Stimulated activated CD8-positive, alpha-beta memory T cell treated with anti-CD3 and anti-CD28 coated beads, Interleukin-12 subunit alpha, Interleukin-12 subunit beta, amount 100 ng/mL, for 1 hour (primary cell): ENCODE results near the gene MTREX.
"Not testable (repeated sequence)": the region's sequence is repeated elsewhere in the genome, so short reads cannot be mapped to it uniquely, and the experiment has no call there.

ENCODE experiments used
- DNase-seq: peaks from one replicate; pipeline ENCODE4 v3.0.0-alpha.2; 2020; ENCODE audit warnings: low read depth

MTREX gene

DNA sequence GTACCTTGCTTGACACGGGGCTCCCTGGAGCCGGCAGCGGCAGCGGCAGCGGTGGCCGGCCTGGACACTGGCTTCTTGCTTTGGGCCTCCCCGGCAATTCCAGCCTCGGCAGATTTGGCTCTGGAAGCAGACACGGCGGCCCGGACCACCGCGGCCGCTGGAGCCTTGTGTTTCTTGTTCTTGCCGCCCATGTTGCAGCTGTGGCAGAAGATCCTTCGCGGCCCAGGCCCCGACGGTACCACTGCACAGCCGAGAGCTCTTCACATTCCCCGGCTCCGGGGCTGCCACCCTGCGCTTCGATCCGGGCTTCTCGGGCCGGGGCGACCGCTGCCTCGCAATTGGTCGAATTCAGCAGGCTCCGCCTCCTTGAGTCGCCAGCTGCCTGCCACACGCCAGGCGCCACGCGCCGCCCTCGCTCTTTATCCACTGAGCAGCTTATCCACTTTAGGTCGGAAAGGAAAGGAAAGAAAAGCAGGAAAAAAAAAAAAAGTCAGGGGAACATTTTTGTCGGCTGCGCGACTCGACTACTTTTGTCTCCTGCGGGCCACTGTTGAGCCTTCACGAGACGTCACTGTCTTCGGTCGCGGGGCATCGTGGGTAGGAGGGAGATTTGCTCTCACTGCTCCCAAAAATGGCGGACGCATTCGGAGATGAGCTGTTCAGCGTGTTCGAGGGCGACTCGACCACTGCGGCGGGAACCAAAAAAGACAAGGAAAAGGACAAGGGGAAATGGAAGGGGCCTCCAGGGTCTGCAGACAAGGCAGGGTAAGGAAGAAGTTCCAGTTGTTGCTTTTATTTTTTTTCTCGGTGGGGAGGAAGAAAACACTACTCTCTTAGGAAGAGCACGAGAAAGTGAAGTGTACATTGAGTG, at the start of gene MTREX, which contains the start of gene DHX29:
MTREX (plus strand) TSS at position 607 of the 871 bp plus-strand sequence; CDS start at position 632, 25 bp downstream.
DHX29 (minus strand) TSS at position 312 of the 871 bp plus-strand sequence; CDS start at position 191, 121 bp downstream.
- peak; percentile 78 for DNase-seq

DNA sequence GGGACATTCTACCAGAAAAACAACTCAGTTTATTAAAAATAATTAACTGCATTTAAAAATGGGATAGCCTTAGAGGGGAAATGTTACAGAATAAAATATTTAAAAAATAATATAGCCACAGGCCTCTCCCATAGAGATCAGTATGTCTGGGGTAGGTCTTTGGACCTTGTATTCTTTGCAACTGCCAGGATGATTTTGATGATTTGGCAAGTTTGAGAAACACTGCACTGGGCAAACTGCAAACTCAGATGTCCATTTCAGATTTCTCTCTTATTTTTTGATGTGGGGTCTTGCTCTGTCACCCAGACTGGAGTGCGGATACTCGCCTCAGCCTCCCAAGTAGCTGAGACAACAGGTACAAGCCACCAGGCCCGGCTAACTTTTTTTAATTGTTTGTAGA, 49.5 kb upstream of the MTREX start:
- DNase-seq, result no peak

GRCh38 chr5:55276771-55277170, 31.0 kb upstream of the MTREX start:
- DNase-seq, result no peak

- DNase-seq, result no peak
These were observed 29.0 kb upstream of the MTREX start for GRCh38 chr5:55278778-55279177.

GRCh38 chr5:55286411-55286933, 21.3 kb upstream of the MTREX start:
- no peak for DNase-seq

- DNase-seq, result no peak
These were observed 18.0 kb upstream of the MTREX start for GRCh38 chr5:55289808-55290207.

DNA sequence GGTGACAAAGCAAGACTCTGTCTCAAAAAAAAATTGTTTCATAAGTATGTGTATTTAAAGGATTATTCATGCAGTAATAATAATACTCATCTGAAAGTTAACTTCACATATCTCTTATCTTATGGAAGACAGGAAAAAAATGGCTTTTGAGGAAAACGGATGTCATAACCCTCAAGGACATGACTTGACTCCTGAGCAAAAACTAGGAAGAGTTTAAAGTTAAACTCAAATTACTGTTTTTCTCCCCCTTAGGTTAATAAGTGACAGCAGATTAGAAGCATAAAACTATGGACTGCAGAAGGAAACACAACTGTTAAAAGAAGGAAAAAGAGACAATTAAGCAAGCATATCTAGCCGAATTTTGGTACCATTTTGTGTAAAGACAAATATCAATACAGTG, 16.8 kb upstream of the MTREX start:
- no peak for DNase-seq

GRCh38 chr5:55294935-55295334, 12.9 kb upstream of the MTREX start:
- no peak for DNase-seq

DNA sequence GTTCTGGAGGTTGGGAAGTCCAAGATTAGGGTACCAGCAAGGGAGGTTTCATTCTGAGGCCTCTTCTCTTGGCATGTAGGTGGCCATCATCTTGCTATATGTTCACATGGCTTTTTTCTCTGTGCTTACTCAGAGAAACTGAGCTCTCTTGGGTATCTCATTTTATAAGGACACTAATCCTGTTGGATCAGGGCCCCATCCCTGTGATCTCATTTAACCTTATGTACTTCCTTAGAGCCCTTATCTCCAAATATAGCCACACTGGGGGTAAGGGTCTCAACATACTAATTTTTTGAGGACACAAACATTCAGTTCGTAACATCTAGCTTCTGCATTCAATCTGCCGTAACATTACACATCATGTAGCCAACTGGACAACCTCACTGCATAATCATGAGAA, 6.9 kb upstream of the MTREX start:
- no peak for DNase-seq

GRCh38 chr5:55303238-55303690, 4.5 kb upstream of the MTREX start:
- DNase-seq, result no peak

DNA sequence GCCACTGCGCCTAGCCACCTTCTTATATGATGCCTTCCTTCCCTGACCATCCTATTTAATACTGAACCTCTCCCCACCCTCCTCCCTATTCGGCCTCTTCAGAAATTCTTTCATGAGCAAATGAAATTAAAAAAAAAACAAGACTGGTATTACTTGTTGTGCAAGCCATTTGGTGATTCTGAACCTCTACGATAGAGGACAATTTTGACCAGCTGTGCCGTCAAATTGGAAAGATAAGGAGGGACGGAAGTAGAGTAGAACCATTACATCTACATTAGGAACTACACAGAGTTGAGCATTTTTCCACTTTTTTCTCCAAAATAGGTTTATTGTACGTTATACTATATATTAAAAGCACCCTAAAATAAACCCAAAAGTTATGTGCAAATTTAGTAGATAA, 3.2 kb upstream of the MTREX start:
- DNase-seq, result no peak

DNA sequence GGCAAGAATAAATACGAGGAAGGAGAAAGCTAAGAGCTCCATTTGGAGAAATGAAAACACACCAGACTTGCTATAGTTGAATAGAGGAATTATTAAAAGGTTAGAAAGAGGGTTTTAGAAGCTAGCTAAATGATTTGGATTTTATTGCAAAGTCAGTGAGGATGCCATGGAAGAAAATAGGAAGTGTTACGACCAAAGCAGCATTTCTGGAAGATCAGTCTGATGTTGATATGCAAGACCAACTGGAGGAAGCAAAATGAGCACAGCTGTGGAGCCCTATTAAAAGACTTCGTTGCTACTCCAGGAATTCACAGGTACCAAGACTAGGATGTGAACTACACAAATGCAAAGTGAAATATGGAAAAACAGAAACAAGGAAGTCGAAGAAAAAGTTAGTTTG, 2.4 kb upstream of the MTREX start:
- DNase-seq, result no peak

GRCh38 chr5:55306641-55307382, 977 bp upstream of the MTREX start:
- DNase-seq, result no peak

GRCh38 chr5:55308254-55308836, 556 bp downstream of the MTREX start:
- DNase-seq, result no peak

DNA sequence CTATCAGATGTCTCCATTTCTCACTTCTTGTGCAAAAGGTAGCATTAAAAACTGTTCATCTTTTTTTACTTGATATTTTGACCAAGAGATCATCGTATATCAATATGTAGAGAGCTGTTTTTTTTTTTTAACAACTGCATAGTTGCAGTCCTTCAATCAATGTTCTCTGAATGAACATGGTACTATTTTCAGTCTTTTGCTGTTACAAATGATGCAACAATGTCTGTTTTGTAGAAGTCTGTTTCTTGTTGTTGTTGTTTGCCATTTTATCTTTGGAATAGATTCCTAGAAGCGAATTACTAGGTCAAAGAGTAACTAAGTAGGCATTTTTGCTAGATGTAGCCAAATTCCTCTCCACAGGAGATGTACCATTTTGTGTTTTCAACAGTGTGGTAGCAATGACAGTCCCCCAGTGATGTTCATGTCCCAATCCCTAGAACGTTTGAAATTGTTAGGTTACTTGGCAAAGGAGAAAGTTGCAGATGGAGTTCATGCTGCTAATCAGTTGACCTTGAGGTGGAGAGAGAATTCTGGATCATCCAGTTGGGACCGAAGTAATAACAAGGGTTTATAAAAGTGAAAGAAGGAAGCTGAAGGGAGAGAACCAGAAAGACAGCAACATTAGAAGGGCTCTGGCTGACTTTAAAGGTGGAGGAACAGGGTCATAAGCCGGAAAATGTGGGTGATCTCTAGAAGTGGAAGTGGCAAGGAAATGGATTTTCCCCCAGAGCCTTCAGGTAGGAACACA, 6.3 kb downstream of the MTREX start:
- no peak for DNase-seq

- no peak for DNase-seq
These were observed 8.5 kb downstream of the MTREX start for GRCh38 chr5:55316289-55316688.

DNA sequence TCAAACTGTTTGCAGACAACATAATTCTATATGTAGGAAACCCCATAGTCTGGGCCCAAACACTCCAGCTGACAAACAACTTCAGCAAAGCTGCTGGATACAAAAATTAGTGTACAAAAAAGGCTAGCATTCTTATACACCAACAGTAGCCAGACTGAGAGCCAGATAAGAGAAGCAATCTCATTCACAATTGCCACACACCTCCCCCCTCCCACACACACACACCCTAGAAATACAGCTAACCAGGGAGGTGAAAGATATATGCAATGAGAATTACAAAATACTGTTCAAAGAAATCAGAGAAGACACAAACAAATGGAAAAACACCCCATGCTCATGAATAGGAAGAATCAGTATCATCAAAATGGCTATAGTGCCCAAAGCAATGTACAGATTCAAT, 9.0 kb downstream of the MTREX start:
- DNase-seq, result no peak

DNA sequence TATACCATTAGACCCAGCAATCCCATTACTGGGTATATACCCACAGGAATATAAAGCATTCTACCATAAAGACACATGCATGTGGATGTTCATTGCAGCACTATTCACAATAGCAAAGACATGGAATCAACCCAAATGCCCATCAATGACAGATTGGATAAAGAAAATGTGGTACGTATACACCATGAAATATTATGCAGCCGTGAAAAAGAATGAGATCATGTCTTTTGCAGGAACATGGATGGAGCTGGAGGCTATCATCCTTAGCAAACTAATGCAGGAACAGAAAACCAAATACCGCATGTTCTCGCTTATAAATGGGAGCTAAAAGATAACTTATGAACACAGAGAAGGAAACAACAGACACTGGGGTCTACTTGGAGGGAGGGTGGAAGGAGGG, 10.4 kb downstream of the MTREX start:
- not testable (repeated sequence) for DNase-seq

- no peak for DNase-seq
These were observed 11.7 kb downstream of the MTREX start for GRCh38 chr5:55319491-55319890.

GRCh38 chr5:55320571-55320970, 12.8 kb downstream of the MTREX start:
- DNase-seq, result no peak

DNA sequence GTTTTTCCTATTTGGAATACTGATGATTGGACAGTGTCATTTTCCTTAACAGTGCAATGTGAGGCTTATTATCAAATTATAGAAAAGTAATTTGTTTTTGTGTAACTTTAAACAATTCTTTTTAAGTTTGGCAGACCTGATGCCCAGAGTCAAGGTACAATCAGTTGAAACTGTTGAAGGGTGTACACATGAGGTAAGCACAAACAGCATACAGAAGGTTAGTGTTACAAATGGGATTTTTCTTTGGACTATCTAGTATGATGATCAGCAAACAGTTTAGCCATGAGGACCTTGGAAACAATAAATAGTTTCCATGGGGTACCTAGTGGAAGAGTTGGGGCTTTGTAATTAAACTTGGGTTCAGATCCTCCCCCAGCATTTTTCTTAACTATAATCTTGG, 16.2 kb downstream of the MTREX start:
- no peak for DNase-seq
